PC-3 (cell line): Measurements from ENCODE around the gene MRPL14. TPM values are rescaled to one million over a fixed set of nuclear protein-coding genes. Genes with fewer than 3 reads are reported as not detected.

ENCODE experiments used
- ATAC-seq: fragments of 200-7000 bp; cut with Tn5 transposase; 2 replicates; pipeline ENCODE4 v1.9.1; 2020; ENCODE audit warnings: mild to moderate bottlenecking, moderate library complexity
- BruUV-seq: library from RNA; stranded (reverse); fragments of 400-500 nt; replicated peaks from 2 replicates; lab custom pipeline; 2021; lab: Mats Ljungman, UMichigan
- CTCF ChIA-PET: fragments of 300-600 bp; sonication (Branson Sonifier 250); formaldehyde crosslinking; loops from one replicate; lab custom pipeline; 2022; ENCODE audit warnings: antibody characterized with exemption; lab: Charles Lee
- POLR2A ChIA-PET: fragments of 300-600 bp; sonication (Branson Sonifier 250); formaldehyde crosslinking; loops from one replicate; lab custom pipeline; 2022; ENCODE audit warnings: antibody characterized with exemption; ENCODE audit not compliant: unreplicated experiment; lab: Charles Lee
- DNase-seq: peaks from one replicate; pipeline ENCODE4 v3.0.0-alpha.2; 2015
- H2AFZ ChIP-seq: fragments of 300-600 bp; sonication (generic); 2 replicates; pipeline ENCODE4 v1.6.0; 2016; ENCODE audit warnings: antibody characterized with exemption, low read length
- H3F3A ChIP-seq: fragments of 300-600 bp; sonication (generic); one replicate; pipeline ENCODE4 v1.6.0; 2017; ENCODE audit warnings: antibody characterized with exemption, low read length, control low read depth, mild to moderate bottlenecking; ENCODE audit not compliant: unreplicated experiment
- H3K27ac ChIP-seq: fragments of 300-600 bp; sonication (generic); 2 replicates; pipeline ENCODE4 v1.5.1; 2016; ENCODE audit warnings: mild to moderate bottlenecking, low read length
- H3K27me3 ChIP-seq: fragments of 300-600 bp; sonication (generic); 2 replicates; pipeline ENCODE4 v1.6.1; 2016; ENCODE audit warnings: low read length, mixed read lengths
- H3K36me3 ChIP-seq: fragments of 300-600 bp; sonication (generic); 2 replicates; pipeline ENCODE4 v1.6.1; 2016; ENCODE audit warnings: low read depth, mixed run types, low read length, mixed read lengths
- H3K4me1 ChIP-seq: fragments of 300-600 bp; sonication (generic); 2 replicates; pipeline ENCODE4 v1.5.1; 2016; ENCODE audit warnings: low read length; ENCODE audit not compliant: insufficient read depth
- H3K4me2 ChIP-seq: fragments of 300-600 bp; sonication (generic); 2 replicates; pipeline ENCODE4 v1.6.0; 2016; ENCODE audit warnings: low read length
- H3K4me3 ChIP-seq: fragments of 300-600 bp; sonication (generic); 2 replicates; pipeline ENCODE4 v1.5.1; 2016; ENCODE audit warnings: mild to moderate bottlenecking, low read length, mixed read lengths
- H3K79me2 ChIP-seq: fragments of 300-600 bp; sonication (generic); 2 replicates; pipeline ENCODE4 v1.6.1; 2017; ENCODE audit warnings: low read length, mixed read lengths
- H3K9ac ChIP-seq: fragments of 300-600 bp; sonication (generic); 2 replicates; pipeline ENCODE4 v1.6.0; 2016; ENCODE audit warnings: mild to moderate bottlenecking, low read length
- H3K9me2 ChIP-seq: fragments of 300-600 bp; sonication (generic); replicated peaks from 2 replicates; pipeline ENCODE4 v1.6.1; 2016; ENCODE audit warnings: mixed run types, low read length, mixed read lengths
- H3K9me3 ChIP-seq: fragments of 300-600 bp; sonication (generic); 2 replicates; pipeline ENCODE4 v1.6.1; 2016; ENCODE audit warnings: low read length, mixed read lengths
- H4K20me1 ChIP-seq: fragments of 300-600 bp; sonication (generic); 2 replicates; pipeline ENCODE4 v1.6.1; 2016; ENCODE audit warnings: low read length, mixed read lengths
- CTCF ChIP-seq: fragments of 300-600 bp; sonication (generic); conservative IDR thresholded peaks from 2 replicates; pipeline ENCODE4 v1.5.1; 2017; ENCODE audit warnings: antibody characterized with exemption, low read depth, mild to moderate bottlenecking, low read length
- EZH2 ChIP-seq: fragments of 300-600 bp; sonication (generic); IDR thresholded peaks from one replicate; pipeline ENCODE4 v1.6.1; 2017; ENCODE audit warnings: antibody characterized with exemption, mild to moderate bottlenecking, low read length; ENCODE audit not compliant: unreplicated experiment
- EZH2phosphoT487 ChIP-seq: fragments of 300-600 bp; sonication (generic); IDR thresholded peaks from 2 replicates; pipeline ENCODE4 v1.6.1; 2018; ENCODE audit warnings: mild to moderate bottlenecking, antibody characterized with exemption, low read length, borderline replicate concordance
- intact Hi-C: fragments of 100-400 bp; cut with micrococcal nuclease; formaldehyde crosslinking; loops from 2 replicates; pipeline ENCODE4 v1.9.0; 2023
- total RNA-seq: library from RNA; depleted of rRNA; stranded (reverse); fragments of >200 nt; gene quantifications from 2 replicates; pipeline ENCODE4 v1.2.3, GENCODE V29; 2014

The MRPL14 gene
- total RNA-seq, 1 experiment from 2014 or later = 192 TPM

- intact Hi-C loops = no loop called here
- Histone ChIP-seq H3K27me3 (no peaks in the 10 kb centered on the region), H4K20me1 (no peaks in the 10 kb centered on the region), H3K36me3 (no peaks in the 10 kb centered on the region), H3K27ac (no peak overlapping the region), H3K4me3 (no peak overlapping the region), H3K4me1 (peaks cover 9% of the 10 kb centered on the region; the same call in 1 of the 2 replicates), H3K9me3 (no peaks in the 10 kb centered on the region), H2AFZ (no peak overlapping the region), H3F3A (no peaks in the 10 kb centered on the region), H3K4me2 (no peak overlapping the region), H3K9ac (no peak overlapping the region), H3K9me2 (no peaks in the 10 kb centered on the region), H3K79me2 (no peaks in the 10 kb centered on the region)
- POLR2A ChIA-PET = no interaction called here
- TF ChIP-seq CTCF = no peak
- no peak for TF ChIP-seq EZH2
- TF ChIP-seq EZH2phosphoT487 = no peak
- ATAC-seq (peak; percentile 44), DNase-seq (peak; percentile 54)
- CTCF ChIA-PET = no interaction called here
- no TSS peak for BruUV-seq
Observed at GRCh38 chr6:44161997-44162338, 34.7 kb upstream of the MRPL14 start.

GRCh38 chr6:44158770-44159228 is 31.5 kb upstream of the MRPL14 start, which contains the start of gene CAPN11:
CAPN11 (plus strand) TSS chr6:44158820; CDS start chr6:44158849, 29 bp downstream.
- Histone ChIP-seq H3K9ac (no peak within 1 kb of the TSS), H3F3A (no peaks in the 10 kb centered on the region), H3K36me3 (no peaks in the 10 kb centered on the region), H3K9me2 (no peaks in the 10 kb centered on the region), H3K4me2 (no peak within 1 kb of the TSS), H3K79me2 (no peaks in the 10 kb centered on the region), H3K27ac (no peak within 1 kb of the TSS), H3K9me3 (no peaks in the 10 kb centered on the region), H3K4me1 (peaks cover 9% of the 10 kb centered on the region; the same call in 1 of the 2 replicates), H4K20me1 (no peaks in the 10 kb centered on the region), H3K4me3 (no peak within 1 kb of the TSS), H2AFZ (no peak within 1 kb of the TSS), H3K27me3 (no peaks in the 10 kb centered on the region)
- TF ChIP-seq EZH2 = no peak
- TF ChIP-seq EZH2phosphoT487 = no peak
- TF ChIP-seq CTCF = no peak
- no peak for ATAC-seq
- DNase-seq = no peak
- intact Hi-C loops = no loop called here
- ChIA-PET CTCF (no interaction called here), POLR2A (no interaction called here)
- no TSS peak for BruUV-seq

- Histone ChIP-seq H3F3A (no peaks in the 10 kb centered on the region), H3K27ac (no peak overlapping the region), H2AFZ (no peak overlapping the region), H3K79me2 (no peaks in the 10 kb centered on the region), H3K4me1 (peaks cover 9% of the 10 kb centered on the region; the same call in 1 of the 2 replicates), H3K27me3 (no peaks in the 10 kb centered on the region), H3K9ac (no peak overlapping the region), H3K4me2 (no peak overlapping the region), H4K20me1 (no peaks in the 10 kb centered on the region), H3K4me3 (no peak overlapping the region), H3K9me3 (no peaks in the 10 kb centered on the region), H3K36me3 (no peaks in the 10 kb centered on the region), H3K9me2 (no peaks in the 10 kb centered on the region)
- intact Hi-C loops = no loop called here
- ATAC-seq (no peak), DNase-seq (no peak)
- TF ChIP-seq EZH2 = no peak
- no peak for TF ChIP-seq CTCF
- no peak for TF ChIP-seq EZH2phosphoT487
- no TSS peak for BruUV-seq
- ChIA-PET POLR2A (no interaction called here), CTCF (no interaction called here)
Observed at GRCh38 chr6:44157152-44157521, 29.9 kb upstream of the MRPL14 start.
